Lower leg skin (tissue), 4 donors: Measurements from ENCODE around the gene DCTD. TPM values are rescaled to one million over a fixed set of nuclear protein-coding genes. Genes with fewer than 3 reads are reported as not detected.

Experiments
- DNase-seq, 2 donors: peaks; one replicate each; pipeline ENCODE4 v3.0.0-alpha.2; 2019; ENCODE audit warnings: low spot score in 2 of 2
- H3K4me3 ChIP-seq: fragments of 200-600 bp; sonication (generic); 2 replicates; pipeline ENCODE4 v1.5.1; 2017; ENCODE audit warnings: mild to moderate bottlenecking, low read depth; ENCODE audit not compliant: poor library complexity, severe bottlenecking
- POLR2A ChIP-seq, 2 donors: fragments of 450-650 bp; IDR thresholded peaks; one replicate each; pipeline ENCODE4 v1.6.1; 2016 to 2017; ENCODE audit warnings: antibody characterized with exemption in 2 of 2, mild to moderate bottlenecking in 1 of 2, moderate library complexity in 1 of 2
- WGBS, 2 donors: methylation state at CpG; one replicate each; pipeline ENCODE4 v1.1.5; 2018; 5-methylcytosine and 5-hydroxymethylcytosine counted together
- intact Hi-C: fragments of 100-400 bp; cut with DNase I; formaldehyde crosslinking; loops from one replicate; pipeline ENCODE4 v1.15.0; 2023; ENCODE audit warnings: low total_unique reads
- total RNA-seq, 4 donors: library from RNA; depleted of rRNA; stranded (reverse); fragments of >200 nt; gene quantifications; one replicate each; pipeline ENCODE4 v1.1.0, GENCODE V29; 2016
- TF ChIP-seq, protein P1 (sequence below), 3 donors: fragments of 450-650 bp; IDR thresholded peaks; one replicate each; pipeline ENCODE4 v1.5.1; 2016; ENCODE audit warnings: antibody characterized with exemption in 3 of 3, mild to moderate bottlenecking in 3 of 3, moderate library complexity in 2 of 3

The DCTD gene
- total RNA-seq, 4 donors from 2014 or later = 27.7 to 52.4 (median 35.4) TPM

DNA sequence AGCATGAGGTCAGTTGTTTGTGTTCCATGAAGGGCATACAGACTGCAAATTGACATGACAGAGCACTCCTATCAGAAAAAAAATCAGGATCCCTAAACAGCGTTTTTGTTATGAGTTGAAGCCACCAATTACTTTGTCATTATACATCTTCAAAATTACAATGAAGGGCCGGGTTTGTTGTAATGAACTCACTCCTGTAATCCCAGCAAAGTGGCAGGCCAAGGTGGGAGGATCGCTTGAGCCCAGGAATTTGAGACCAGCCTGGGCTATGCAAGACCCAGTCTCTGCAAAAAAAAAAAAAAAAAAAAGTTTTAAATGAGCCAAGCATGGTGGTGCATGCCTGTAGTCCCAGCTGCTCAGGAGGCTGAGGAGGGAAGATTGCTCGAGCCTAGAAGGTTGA lies 3.5 kb upstream of the DCTD start:
- H3K4me3 ChIP-seq = no peak overlapping the region
- no peak for DNase-seq
- TF ChIP-seq, protein P1, sequence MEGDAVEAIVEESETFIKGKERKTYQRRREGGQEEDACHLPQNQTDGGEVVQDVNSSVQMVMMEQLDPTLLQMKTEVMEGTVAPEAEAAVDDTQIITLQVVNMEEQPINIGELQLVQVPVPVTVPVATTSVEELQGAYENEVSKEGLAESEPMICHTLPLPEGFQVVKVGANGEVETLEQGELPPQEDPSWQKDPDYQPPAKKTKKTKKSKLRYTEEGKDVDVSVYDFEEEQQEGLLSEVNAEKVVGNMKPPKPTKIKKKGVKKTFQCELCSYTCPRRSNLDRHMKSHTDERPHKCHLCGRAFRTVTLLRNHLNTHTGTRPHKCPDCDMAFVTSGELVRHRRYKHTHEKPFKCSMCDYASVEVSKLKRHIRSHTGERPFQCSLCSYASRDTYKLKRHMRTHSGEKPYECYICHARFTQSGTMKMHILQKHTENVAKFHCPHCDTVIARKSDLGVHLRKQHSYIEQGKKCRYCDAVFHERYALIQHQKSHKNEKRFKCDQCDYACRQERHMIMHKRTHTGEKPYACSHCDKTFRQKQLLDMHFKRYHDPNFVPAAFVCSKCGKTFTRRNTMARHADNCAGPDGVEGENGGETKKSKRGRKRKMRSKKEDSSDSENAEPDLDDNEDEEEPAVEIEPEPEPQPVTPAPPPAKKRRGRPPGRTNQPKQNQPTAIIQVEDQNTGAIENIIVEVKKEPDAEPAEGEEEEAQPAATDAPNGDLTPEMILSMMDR (IDR thresholded peaks at IDR 0.05) = no peak
- no peak for TF ChIP-seq POLR2A (IDR thresholded peaks at IDR 0.05)
- intact Hi-C loops = no loop called here
- 87 to 92% methylated on average over 4 of the region's 4 CpGs for WGBS, 2 donors

DNA sequence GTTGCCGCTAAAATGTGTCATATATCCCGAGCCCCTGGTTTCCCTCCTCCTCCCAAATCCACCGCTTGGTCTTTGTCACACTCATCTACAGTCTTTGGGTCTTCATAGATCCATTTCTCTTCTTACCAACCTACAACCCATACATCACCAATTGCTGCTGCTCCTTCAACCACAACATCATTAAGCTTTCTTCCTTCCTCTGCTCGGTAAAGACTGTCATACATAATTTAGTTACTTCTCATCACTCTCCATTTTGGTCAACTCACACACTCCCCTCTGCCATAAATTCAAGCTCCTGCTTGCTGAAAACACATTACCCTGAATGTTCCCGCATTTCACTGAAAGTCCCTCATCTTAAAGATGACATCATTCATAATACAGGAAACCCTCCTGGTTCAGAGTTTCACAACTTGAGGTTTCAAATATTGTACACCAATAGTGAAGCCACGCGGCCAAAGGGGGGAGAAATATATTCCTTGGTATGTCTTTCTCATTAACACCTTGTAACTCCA lies 1.7 kb upstream of the DCTD start:
- no peak for DNase-seq
- intact Hi-C loops = no loop called here
- TF ChIP-seq, protein P1 (IDR thresholded peaks at IDR 0.05) = no peak
- TF ChIP-seq POLR2A (IDR thresholded peaks at IDR 0.05) = no peak
- no peak overlapping the region for H3K4me3 ChIP-seq
- WGBS, 2 donors = 82% methylated on average over 7 of the region's 7 CpGs

DNA sequence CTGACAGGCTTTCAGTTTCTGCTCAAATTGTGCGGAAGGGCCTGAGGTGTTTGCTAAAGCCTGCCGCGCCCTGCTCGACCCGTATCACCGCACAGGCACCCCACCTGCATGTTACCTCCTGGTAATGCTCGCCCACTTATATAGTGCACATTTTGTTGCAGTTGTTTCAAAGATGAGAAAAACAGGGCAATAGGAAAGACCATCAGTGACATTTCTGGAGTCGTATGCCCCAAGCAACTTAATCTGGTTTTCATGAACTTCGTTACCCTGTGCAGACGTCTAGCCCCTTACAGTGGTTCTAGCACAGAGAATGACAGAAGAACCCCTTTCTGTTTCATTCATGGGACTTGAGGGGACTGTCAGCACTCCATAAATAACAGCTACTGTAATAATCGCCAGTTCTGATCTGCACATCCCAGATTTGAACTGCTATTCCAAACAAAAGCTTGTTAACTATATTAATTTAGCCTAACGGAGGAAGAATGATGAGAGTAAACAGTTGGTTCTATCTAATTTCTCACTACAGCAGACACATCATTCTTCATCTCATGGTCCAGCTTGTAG lies 940 bp upstream of the DCTD start:
- 18 to 20% methylated on average over 12 of the region's 12 CpGs for WGBS, 2 donors
- intact Hi-C loops = no loop called here
- TF ChIP-seq, protein P1 (IDR thresholded peaks at IDR 0.05) = no peak
- TF ChIP-seq POLR2A (IDR thresholded peaks at IDR 0.05) = no peak

GRCh38 chr4:182916483-182917181 lies 554 bp downstream of the DCTD start:
- DNase-seq = peak; percentile 24 to 93
- peak overlapping the region; percentile 47 for H3K4me3 ChIP-seq
- no peak for TF ChIP-seq POLR2A (IDR thresholded peaks at IDR 0.05)
- TF ChIP-seq, protein P1 (IDR thresholded peaks at IDR 0.05) = no peak
- intact Hi-C loops = no loop called here
- 8 to 15% methylated on average over 16 to 33 of the region's 38 CpGs for WGBS, 2 donors

More for the DNA sequence above, 940 bp upstream of the DCTD start:
- H3K4me3 ChIP-seq = peak overlapping the region; percentile 47
- no peak for DNase-seq

GRCh38 chr4:182914357-182914756 lies 2.8 kb downstream of the DCTD start:
- TF ChIP-seq, protein P1 (IDR thresholded peaks at IDR 0.05) = no peak
- no peak for TF ChIP-seq POLR2A (IDR thresholded peaks at IDR 0.05)
- intact Hi-C loops = no loop called here
- 65 to 78% methylated on average over 4 to 5 of the region's 5 CpGs for WGBS, 2 donors
- no peak for DNase-seq
- H3K4me3 ChIP-seq = no peak overlapping the region
